Neuronal stem cell (in vitro differentiated cells): ENCODE results near the gene MAGI1.
"Not testable (repeated sequence)": the region's sequence is repeated elsewhere in the genome, so short reads cannot be mapped to it uniquely, and the experiment has no call there.

Source experiments
- DNase-seq: peaks from one replicate; pipeline ENCODE4 v3.0.0-alpha.2; 2013; ENCODE audit warnings: low spot score
- H2AFZ ChIP-seq: one replicate; pipeline ENCODE4 v1.6.1; 2013; ENCODE audit warnings: mild to moderate bottlenecking, low read length, inconsistent platforms
- H2AK5ac ChIP-seq: 2 replicates; pipeline ENCODE4 v1.6.1; 2013; ENCODE audit warnings: low read depth, mild to moderate bottlenecking, inconsistent platforms, low read length, moderate library complexity, mixed read lengths
- H2BK120ac ChIP-seq: 2 replicates; pipeline ENCODE4 v1.6.1; 2013; ENCODE audit warnings: low read depth, mild to moderate bottlenecking, inconsistent platforms, low read length, moderate library complexity, mixed read lengths
- H2BK12ac ChIP-seq: one replicate; pipeline ENCODE4 v1.6.1; 2013; ENCODE audit warnings: low read length, inconsistent platforms
- H2BK15ac ChIP-seq: 2 replicates; pipeline ENCODE4 v1.6.1; 2013; ENCODE audit warnings: mild to moderate bottlenecking, low read length, inconsistent platforms, mixed read lengths
- H2BK5ac ChIP-seq: one replicate; pipeline ENCODE4 v1.6.1; 2013; ENCODE audit warnings: inconsistent platforms, mild to moderate bottlenecking, low read length, moderate library complexity
- H3K14ac ChIP-seq: one replicate; pipeline ENCODE4 v1.6.1; 2013; ENCODE audit warnings: low read length, inconsistent platforms
- H3K18ac ChIP-seq: 2 replicates; pipeline ENCODE4 v1.6.1; 2013; ENCODE audit warnings: low read length, inconsistent platforms
- H3K23ac ChIP-seq: 2 replicates; pipeline ENCODE4 v1.6.1; 2013; ENCODE audit warnings: low read depth, mild to moderate bottlenecking, mixed read lengths, low read length, inconsistent platforms; ENCODE audit not compliant: poor library complexity
- H3K27ac ChIP-seq: replicated peaks from 3 replicates; pipeline ENCODE4 v1.5.1; 2013; ENCODE audit warnings: low read length, inconsistent platforms
- H3K27me3 ChIP-seq, 3 experiments: 2 replicates each; pipeline ENCODE4 v1.6.1; 2013; ENCODE audit warnings: low read length in 3 of 3, mild to moderate bottlenecking in 2 of 3, inconsistent platforms in 1 of 3, low read depth in 1 of 3, mixed read lengths in 1 of 3, moderate library complexity in 1 of 3; ENCODE audit not compliant: control insufficient read depth in 3 of 3, insufficient read depth in 3 of 3
- H3K36me3 ChIP-seq, 2 donors: replicated peaks in 1 of 2; 2 replicates each; pipeline ENCODE4 v1.6.1; 2013; ENCODE audit warnings: low read length in 2 of 2; ENCODE audit not compliant: control insufficient read depth in 2 of 2, insufficient read depth in 2 of 2
- H3K4ac ChIP-seq: 2 replicates; pipeline ENCODE4 v1.6.1; 2013; ENCODE audit warnings: inconsistent platforms, mild to moderate bottlenecking, low read length, moderate library complexity
- H3K4me1 ChIP-seq, 2 donors: 1 replicate in 1 of 2; 2 replicates in 1 of 2; pipeline ENCODE4 v1.6.1; 2013; ENCODE audit warnings: low read length in 2 of 2, low read depth in 1 of 2; ENCODE audit not compliant: control insufficient read depth in 2 of 2, insufficient read depth in 1 of 2
- H3K4me2 ChIP-seq: one replicate; pipeline ENCODE4 v1.6.1; 2013; ENCODE audit warnings: mild to moderate bottlenecking, low read length, inconsistent platforms; ENCODE audit not compliant: insufficient read depth, poor library complexity, severe bottlenecking
- H3K4me3 ChIP-seq, 2 donors: 2 replicates each; pipeline ENCODE4 v1.5.1; 2013; ENCODE audit warnings: low read length in 2 of 2, mild to moderate bottlenecking in 2 of 2, inconsistent platforms in 1 of 2, moderate library complexity in 1 of 2
- H3K79me1 ChIP-seq: one replicate; pipeline ENCODE4 v1.6.1; 2013; ENCODE audit warnings: low read depth, mild to moderate bottlenecking, inconsistent platforms, low read length, moderate library complexity
- H3K9ac ChIP-seq: one replicate; pipeline ENCODE4 v1.6.1; 2013; ENCODE audit warnings: mild to moderate bottlenecking, low read depth, low read length, inconsistent platforms; ENCODE audit not compliant: poor library complexity
- H3K9me3 ChIP-seq, 2 donors: replicated peaks in 1 of 2; 2 replicates each; pipeline versions ENCODE3 to v1.6.1; 2013; ENCODE audit warnings: low read length in 2 of 2, mild to moderate bottlenecking in 2 of 2, inconsistent platforms in 1 of 2, low read depth in 1 of 2, mixed read lengths in 1 of 2, moderate library complexity in 1 of 2; ENCODE audit not compliant: control insufficient read depth in 2 of 2, insufficient read depth in 1 of 2
- H4K8ac ChIP-seq: one replicate; pipeline ENCODE4 v1.6.1; 2013; ENCODE audit warnings: low read depth, mild to moderate bottlenecking, inconsistent platforms, low read length, moderate library complexity
- H4K91ac ChIP-seq: one replicate; pipeline ENCODE4 v1.6.1; 2013; ENCODE audit warnings: low read length, low read depth, mild to moderate bottlenecking, inconsistent platforms; ENCODE audit not compliant: poor library complexity
- WGBS, 2 donors: extraction: QIAGEN DNeasy Blood & Tissue Kit; methylation state at CpG; one replicate each; pipeline ENCODE4 v1.1.7; 2013; ENCODE audit warnings: missing lambda C conversion rate in 2 of 2, mixed read lengths in 1 of 2; ENCODE audit not compliant: insufficient read length in 2 of 2, insufficient replicate concordance in 1 of 2; ENCODE audit errors: extremely low coverage in 2 of 2; 5-methylcytosine and 5-hydroxymethylcytosine counted together

MAGI1 gene

GRCh38 chr3:65867463-65868210, 171.1 kb downstream of the MAGI1 start:
- Histone ChIP-seq H3K4me2 (no peak overlapping the region), H2BK12ac (no peak overlapping the region), H2BK15ac (no peak overlapping the region), H3K27ac (no peak overlapping the region), H3K18ac (peak overlapping the region; percentile 13), H4K8ac (no peak overlapping the region), H3K9ac (no peak overlapping the region), H3K23ac (no peak overlapping the region), H3K9me3 (no peaks in the 10 kb centered on the region), H2AK5ac (no peak overlapping the region), H4K91ac (no peak overlapping the region), H2AFZ (no peak overlapping the region), H2BK120ac (no peak overlapping the region), H3K14ac (no peak overlapping the region), H3K4me1 (peaks cover 7 to 9% of the 10 kb centered on the region in 2 donors), H3K36me3 (no peaks in the 10 kb centered on the region), H3K27me3 (no peaks in the 10 kb centered on the region), H3K4ac (no peak overlapping the region), H3K79me1 (no peaks in the 10 kb centered on the region), H2BK5ac (peak overlapping the region; percentile 41), H3K4me3 (no peak overlapping the region)
- WGBS, 2 donors = no CpG with 5 or more reads among the region's 9 CpGs
- no peak for DNase-seq

DNA sequence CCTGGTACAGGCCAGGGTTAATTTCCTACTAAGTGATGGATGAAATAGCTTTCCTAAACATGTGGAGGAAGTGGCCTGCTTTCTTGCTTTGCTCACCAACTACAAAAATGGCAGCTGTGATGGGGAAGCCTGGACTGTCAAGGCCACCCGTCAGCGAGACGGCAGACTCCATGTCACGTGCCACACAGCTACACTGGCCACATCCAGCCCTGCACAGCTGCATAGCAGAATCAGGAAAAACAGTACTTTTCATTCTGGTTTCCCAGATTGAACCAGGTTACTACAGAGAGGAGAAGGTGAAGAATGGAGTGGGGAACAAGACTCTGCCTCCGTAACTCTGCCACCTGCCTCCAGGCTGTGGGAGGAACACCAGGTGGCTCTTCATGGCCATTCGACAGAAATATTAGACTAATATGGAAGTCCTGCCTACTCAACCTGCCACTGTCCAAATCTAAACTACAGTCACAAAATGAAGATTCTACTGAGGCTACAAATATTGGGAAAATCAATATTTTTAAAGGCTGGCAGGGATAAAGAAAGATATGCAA, 174.3 kb downstream of the MAGI1 start:
- no peak overlapping the region for H2BK5ac ChIP-seq
- no CpG with 5 or more reads among the region's 6 CpGs for WGBS, 2 donors
- no peak overlapping the region for H3K4me2 ChIP-seq

GRCh38 chr3:65861718-65862117, 177.0 kb downstream of the MAGI1 start:
- no peak overlapping the region for H2BK5ac ChIP-seq
- no peak overlapping the region for H3K4me3 ChIP-seq
- H3K79me1 ChIP-seq = no peaks in the 10 kb centered on the region
- H4K91ac ChIP-seq = no peak overlapping the region
- no peak overlapping the region for H3K4me2 ChIP-seq
- no CpG with 5 or more reads among the region's 5 CpGs for WGBS, 2 donors
- H3K23ac ChIP-seq = no peak overlapping the region
- H2BK15ac ChIP-seq = no peak overlapping the region
- H2BK120ac ChIP-seq = no peak overlapping the region
- no peak overlapping the region for H2AFZ ChIP-seq
- no peak overlapping the region for H3K18ac ChIP-seq
- no peak overlapping the region for H3K4ac ChIP-seq
- no peak overlapping the region for H2BK12ac ChIP-seq
- no peaks in the 10 kb centered on the region for H3K9me3 ChIP-seq
- H3K4me1 ChIP-seq = peaks cover 0 to 3% of the 10 kb centered on the region in 2 donors
- H3K27me3 ChIP-seq = no peaks in the 10 kb centered on the region
- no peaks in the 10 kb centered on the region for H3K36me3 ChIP-seq
- no peak overlapping the region for H3K27ac ChIP-seq
- H4K8ac ChIP-seq = no peak overlapping the region
- no peak overlapping the region for H2AK5ac ChIP-seq
- no peak for DNase-seq
- no peak overlapping the region for H3K9ac ChIP-seq
- H3K14ac ChIP-seq = no peak overlapping the region

More for the DNA sequence above, 174.3 kb downstream of the MAGI1 start:
- no peak overlapping the region for H2BK15ac ChIP-seq
- no peak overlapping the region for H3K9ac ChIP-seq
- no peak overlapping the region for H2AFZ ChIP-seq
- no peak overlapping the region for H3K23ac ChIP-seq
- no peak overlapping the region for H3K14ac ChIP-seq
- no peak overlapping the region for H2BK12ac ChIP-seq
- no peak overlapping the region for H3K27ac ChIP-seq
- H3K18ac ChIP-seq = no peak overlapping the region
- no peak overlapping the region for H2BK120ac ChIP-seq
- no peaks in the 10 kb centered on the region for H3K36me3 ChIP-seq
- no peak overlapping the region for H3K4me3 ChIP-seq
- no peak overlapping the region for H2AK5ac ChIP-seq
- H4K8ac ChIP-seq = no peak overlapping the region
- no peak overlapping the region for H4K91ac ChIP-seq
- no peak overlapping the region for H3K4ac ChIP-seq
- no peaks in the 10 kb centered on the region for H3K27me3 ChIP-seq
- DNase-seq = no peak
- no peaks in the 10 kb centered on the region for H3K4me1 ChIP-seq
- no peaks in the 10 kb centered on the region for H3K79me1 ChIP-seq
- no peaks in the 10 kb centered on the region for H3K9me3 ChIP-seq

DNA sequence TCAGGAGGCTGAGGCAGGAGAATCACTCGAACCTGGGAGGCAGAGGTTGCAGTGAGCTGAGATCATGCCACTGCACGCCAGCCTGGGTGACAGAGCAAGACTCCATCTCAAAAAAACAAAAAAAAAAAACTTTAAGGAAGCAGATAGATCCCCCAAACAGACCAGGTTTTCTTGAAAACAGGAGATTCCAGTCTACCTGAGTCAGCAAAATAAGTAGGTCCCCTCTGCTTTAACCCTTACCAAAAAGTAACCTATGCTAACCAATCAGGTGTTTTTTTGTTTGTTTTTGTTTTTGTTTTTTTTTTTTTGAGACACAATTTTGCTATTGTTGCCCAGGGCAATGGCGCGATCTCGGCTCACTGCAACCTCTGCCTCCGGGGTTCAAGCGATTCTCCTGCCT, 179.1 kb downstream of the MAGI1 start:
- not testable (repeated sequence) for H3K27me3 ChIP-seq, H4K91ac ChIP-seq, H3K4me1 ChIP-seq, H3K27ac ChIP-seq, H2BK12ac ChIP-seq, H2BK15ac ChIP-seq, H4K8ac ChIP-seq, H3K9ac ChIP-seq, H3K4me2 ChIP-seq, H3K4me3 ChIP-seq, H3K23ac ChIP-seq, H3K36me3 ChIP-seq, DNase-seq, H2AFZ ChIP-seq, H3K18ac ChIP-seq, H3K14ac ChIP-seq, H3K9me3 ChIP-seq, H3K4ac ChIP-seq, H2AK5ac ChIP-seq, H3K79me1 ChIP-seq, H2BK5ac ChIP-seq, H2BK120ac ChIP-seq
- WGBS, 2 donors = no CpG with 5 or more reads among the region's 7 CpGs
